BE2C (cell line): ENCODE data around the gene SLIT2.

Experiments used
- DNase-seq: peaks from one replicate; pipeline ENCODE4 v3.0.0-alpha.2; 2020
- H3K27me3 ChIP-seq: fragments of 250-450 bp; sonication (Bioruptor Pico); 2 replicates; pipeline ENCODE4 v1.5.1; 2020; ENCODE audit warnings: mild to moderate bottlenecking
- H3K36me3 ChIP-seq: fragments of 250-450 bp; sonication (Bioruptor Pico); 2 replicates; pipeline ENCODE4 v1.5.1; 2020; ENCODE audit warnings: mild to moderate bottlenecking
- H3K4me1 ChIP-seq: fragments of 250-450 bp; sonication (Bioruptor Pico); 2 replicates; pipeline ENCODE4 v1.5.1; 2020
- H3K4me3 ChIP-seq: 2 replicates; pipeline ENCODE4 v1.5.1; 2011; ENCODE audit warnings: low read depth, low read length
- H3K9me3 ChIP-seq: fragments of 250-450 bp; sonication (Bioruptor Pico); 2 replicates; pipeline ENCODE4 v1.5.1; 2020
- CTCF ChIP-seq: IDR thresholded peaks from 2 replicates; pipeline ENCODE4 v1.5.1; 2012; ENCODE audit warnings: mild to moderate bottlenecking, low read depth, low read length

SLIT2 gene

DNA sequence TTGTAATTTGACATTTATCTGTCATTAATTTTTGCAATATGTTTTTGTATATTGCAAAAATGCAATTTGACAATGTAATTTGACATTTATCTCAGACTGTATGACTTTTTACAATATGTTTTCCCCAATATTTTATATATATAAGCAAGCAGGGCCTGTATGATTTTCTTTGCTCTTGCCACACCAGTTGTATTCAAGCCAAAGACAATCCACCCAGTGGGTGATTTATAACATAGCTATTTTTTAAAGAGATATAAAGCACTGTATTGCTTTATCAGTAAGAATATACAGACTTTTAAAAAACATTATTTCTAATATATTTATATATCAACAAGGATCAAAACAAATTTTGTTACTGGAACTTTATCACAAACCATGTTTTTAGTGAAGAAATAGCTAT is 47.3 kb downstream of the SLIT2 start:
- DNase-seq, result no peak
- Histone ChIP-seq H3K36me3 (no peaks in the 10 kb centered on the region), H3K4me1 (no peaks in the 10 kb centered on the region), H3K4me3 (no peak overlapping the region), H3K27me3 (peaks cover 10% of the 10 kb centered on the region), H3K9me3 (no peaks in the 10 kb centered on the region)
- no peak for TF ChIP-seq CTCF

GRCh38 chr4:20299515-20299914 is 47.8 kb downstream of the SLIT2 start:
- H3K4me3 ChIP-seq, result no peak overlapping the region
- peak; percentile 15 for DNase-seq
- no peaks in the 10 kb centered on the region for H3K9me3 ChIP-seq
- peak; percentile 59 for TF ChIP-seq CTCF
- H3K27me3 ChIP-seq, result peaks cover 10% of the 10 kb centered on the region
- no peaks in the 10 kb centered on the region for H3K4me1 ChIP-seq
- no peaks in the 10 kb centered on the region for H3K36me3 ChIP-seq

GRCh38 chr4:20301161-20301560 is 49.5 kb downstream of the SLIT2 start:
- H3K4me3 ChIP-seq, result no peak overlapping the region
- no peaks in the 10 kb centered on the region for H3K9me3 ChIP-seq
- no peak for TF ChIP-seq CTCF
- H3K27me3 ChIP-seq, result peaks cover 10% of the 10 kb centered on the region
- no peaks in the 10 kb centered on the region for H3K4me1 ChIP-seq
- no peaks in the 10 kb centered on the region for H3K36me3 ChIP-seq
- no peak for DNase-seq
